Measurements from ENCODE around the gene KHSRP. TPM values are rescaled to one million over a fixed set of nuclear protein-coding genes. Genes with fewer than 3 reads are reported as not detected.

The KHSRP gene
- total and polyA plus RNA-seq, 2 of the 13 experiments (the other 11 are each of a cell fraction or from before 2014, with no cell fraction given) = 72.1 to 129 TPM

DNA sequence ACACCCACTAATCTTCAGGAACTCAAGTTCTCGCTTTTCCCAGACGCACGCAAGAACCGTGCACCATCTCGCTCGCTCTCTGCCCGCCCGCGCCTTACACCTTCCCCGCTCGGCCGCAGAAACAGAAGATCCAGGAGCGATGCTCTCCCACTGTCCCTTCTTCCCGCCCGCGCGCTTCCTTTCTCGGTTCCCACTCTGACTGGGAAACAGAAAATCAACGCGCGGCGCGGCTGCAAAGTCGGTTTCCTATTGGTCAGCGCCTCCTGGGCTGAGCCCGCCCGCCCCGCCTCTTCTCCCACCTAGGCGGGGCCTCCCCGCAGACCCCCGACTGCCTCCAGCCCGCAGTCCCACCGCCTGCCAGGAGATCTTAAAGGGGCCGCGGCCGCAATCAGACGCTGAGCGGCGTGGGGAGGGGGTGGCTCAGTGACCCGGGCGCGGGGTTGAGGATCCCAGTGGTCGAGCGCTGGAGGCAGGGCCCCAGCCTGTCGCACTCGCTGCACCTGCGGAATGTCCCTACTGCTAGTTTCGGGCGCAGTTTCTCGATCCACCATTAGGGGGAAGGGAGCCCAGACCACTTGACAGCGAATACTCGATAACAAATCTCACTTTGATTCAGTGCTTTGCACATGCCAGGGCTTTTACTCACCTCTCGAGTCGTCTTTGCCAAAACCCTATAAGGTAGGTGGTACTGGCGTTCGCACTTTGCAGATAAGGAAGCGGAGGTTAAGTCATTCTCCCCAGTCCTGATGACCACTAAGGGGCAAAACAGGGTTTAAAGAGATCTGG is 35.7 kb upstream of the KHSRP start (continued):
- TF ChIP-seq ZFAT (CRISPR knock-in tag; conservative IDR thresholded peaks at IDR 0.05) = no peak
- no peak for TF ChIP-seq PBX3 (CRISPR knock-in tag; IDR thresholded peaks at IDR 0.05; ENCODE audit: borderline replicate concordance)
- 0 out of 2 replicates have a peak, but pooled peaks have one; percentile 34 for TF ChIP-seq JUN (CRISPR knock-in tag; IDR thresholded peaks at IDR 0.05)
- TF ChIP-seq KDM5A (IDR thresholded peaks at IDR 0.05; ENCODE audit: borderline replicate concordance, low read length) = peak; percentile 36; the same call in 1 of the 2 replicates
- peak; percentile 17; the same call in 1 of the 2 replicates for TF ChIP-seq FOSL2 (CRISPR knock-in tag; IDR thresholded peaks at IDR 0.05)
- no peak for TF ChIP-seq ZBTB40 (IDR thresholded peaks at IDR 0.05)
- peak; percentile 41 for TF ChIP-seq ZBTB40 (CRISPR knock-in tag; IDR thresholded peaks at IDR 0.05)
- TF ChIP-seq ZNF484 (CRISPR knock-in tag; IDR thresholded peaks at IDR 0.05; ENCODE audit: borderline replicate concordance, low read depth) = no peak
- TF ChIP-seq NCOR1 (IDR thresholded peaks at IDR 0.05; ENCODE audit: borderline replicate concordance, low read length) = peak; percentile 28; the same call in 1 of the 2 replicates
- TF ChIP-seq ZFP91 (CRISPR knock-in tag; IDR thresholded peaks at IDR 0.05; ENCODE audit: borderline replicate concordance) = peak; percentile 100
- no peak for TF ChIP-seq TSC22D2 (CRISPR knock-in tag; IDR thresholded peaks at IDR 0.05; ENCODE audit: borderline replicate concordance)
- TF ChIP-seq SIX4 (CRISPR knock-in tag; IDR thresholded peaks at IDR 0.05) = no peak
- TF ChIP-seq RXRB (CRISPR knock-in tag; IDR thresholded peaks at IDR 0.05; ENCODE audit: borderline replicate concordance) = peak; percentile 61
- no peak for TF ChIP-seq IKZF4 (CRISPR knock-in tag; IDR thresholded peaks at IDR 0.05; ENCODE audit: borderline replicate concordance, low read depth, not compliant biosample characterization)
- 0 out of 2 replicates have a peak, but pooled peaks have one; percentile 37 for TF ChIP-seq ZNF430 (CRISPR knock-in tag; IDR thresholded peaks at IDR 0.05)
- TF ChIP-seq SALL1 (CRISPR knock-in tag; IDR thresholded peaks at IDR 0.05) = peak; percentile 45
- TF ChIP-seq TOE1 (CRISPR knock-in tag; IDR thresholded peaks at IDR 0.05) = 0 out of 2 replicates have a peak, but pooled peaks have one; percentile 31
